SU-DHL-6 (cell line): ENCODE data around the gene PPP4R1.

Source experiments
- EZH2phosphoT487 ChIP-seq: fragments of 200-600 bp; sonication (generic), shearing (Covaris generic); conservative IDR thresholded peaks from 2 replicates; pipeline ENCODE4 v1.6.1; 2018; ENCODE audit warnings: mild to moderate bottlenecking, antibody characterized with exemption, low read length, moderate library complexity, mixed read lengths
- TF ChIP-seq, protein P1 (sequence below): fragments of 200-600 bp; sonication (generic); IDR thresholded peaks from one replicate; pipeline ENCODE4 v1.5.1; 2017; ENCODE audit warnings: antibody characterized with exemption, mild to moderate bottlenecking, low read length, moderate library complexity; ENCODE audit not compliant: insufficient read depth, poor library complexity, severe bottlenecking

DNA sequence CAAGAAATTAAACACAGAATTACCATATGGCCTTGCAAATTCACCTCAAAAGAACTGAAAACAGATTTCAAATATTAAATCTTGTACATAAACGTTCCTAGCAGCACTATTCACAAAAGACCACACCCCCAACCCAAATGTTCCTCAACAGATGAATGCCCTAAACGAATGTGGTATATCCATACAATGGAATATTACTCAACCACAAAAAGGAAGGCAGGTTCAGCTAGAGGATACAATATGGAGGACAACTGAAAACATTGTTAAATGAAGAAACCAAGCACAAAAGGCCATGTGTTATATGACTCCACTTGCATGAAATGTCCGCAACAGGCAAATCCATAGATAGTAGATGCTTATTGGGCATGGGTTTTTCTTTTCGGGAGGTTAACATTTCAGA, 61.7 kb downstream of the PPP4R1 start:
- TF ChIP-seq, protein P1, sequence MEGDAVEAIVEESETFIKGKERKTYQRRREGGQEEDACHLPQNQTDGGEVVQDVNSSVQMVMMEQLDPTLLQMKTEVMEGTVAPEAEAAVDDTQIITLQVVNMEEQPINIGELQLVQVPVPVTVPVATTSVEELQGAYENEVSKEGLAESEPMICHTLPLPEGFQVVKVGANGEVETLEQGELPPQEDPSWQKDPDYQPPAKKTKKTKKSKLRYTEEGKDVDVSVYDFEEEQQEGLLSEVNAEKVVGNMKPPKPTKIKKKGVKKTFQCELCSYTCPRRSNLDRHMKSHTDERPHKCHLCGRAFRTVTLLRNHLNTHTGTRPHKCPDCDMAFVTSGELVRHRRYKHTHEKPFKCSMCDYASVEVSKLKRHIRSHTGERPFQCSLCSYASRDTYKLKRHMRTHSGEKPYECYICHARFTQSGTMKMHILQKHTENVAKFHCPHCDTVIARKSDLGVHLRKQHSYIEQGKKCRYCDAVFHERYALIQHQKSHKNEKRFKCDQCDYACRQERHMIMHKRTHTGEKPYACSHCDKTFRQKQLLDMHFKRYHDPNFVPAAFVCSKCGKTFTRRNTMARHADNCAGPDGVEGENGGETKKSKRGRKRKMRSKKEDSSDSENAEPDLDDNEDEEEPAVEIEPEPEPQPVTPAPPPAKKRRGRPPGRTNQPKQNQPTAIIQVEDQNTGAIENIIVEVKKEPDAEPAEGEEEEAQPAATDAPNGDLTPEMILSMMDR, result no peak
- no peak for TF ChIP-seq EZH2phosphoT487
